SK-N-SH (cell line): ENCODE measurements around the gene WNT9B.

Experiments used
- CTCF ChIP-seq: fragments of 200-600 bp; sonication (generic); IDR thresholded peaks from 2 replicates; pipeline ENCODE4 v1.6.1; 2017; ENCODE audit warnings: antibody characterized with exemption, mild to moderate bottlenecking, moderate library complexity
- USF1 ChIP-seq: IDR thresholded peaks from 2 replicates; pipeline ENCODE4 v1.4.0; 2012; ENCODE audit warnings: low read depth, borderline replicate concordance
- YY1 ChIP-seq: IDR thresholded peaks from 2 replicates; pipeline ENCODE4 v1.4.0; 2012; ENCODE audit warnings: low read depth, mild to moderate bottlenecking

GRCh38 chr17:46809110-46809571 is 42.2 kb upstream of the WNT9B start:
- TF ChIP-seq CTCF = no peak
- no peak for TF ChIP-seq USF1
- TF ChIP-seq YY1 = no peak
